Measurements from ENCODE around the gene TEKT4. TPM values are rescaled to one million over a fixed set of nuclear protein-coding genes. Genes with fewer than 3 reads are reported as not detected.

TEKT4 gene
- total and polyA plus RNA-seq, 2 of the 13 experiments (the other 11 are each of a cell fraction or from before 2014, with no cell fraction given), result not detected

DNA sequence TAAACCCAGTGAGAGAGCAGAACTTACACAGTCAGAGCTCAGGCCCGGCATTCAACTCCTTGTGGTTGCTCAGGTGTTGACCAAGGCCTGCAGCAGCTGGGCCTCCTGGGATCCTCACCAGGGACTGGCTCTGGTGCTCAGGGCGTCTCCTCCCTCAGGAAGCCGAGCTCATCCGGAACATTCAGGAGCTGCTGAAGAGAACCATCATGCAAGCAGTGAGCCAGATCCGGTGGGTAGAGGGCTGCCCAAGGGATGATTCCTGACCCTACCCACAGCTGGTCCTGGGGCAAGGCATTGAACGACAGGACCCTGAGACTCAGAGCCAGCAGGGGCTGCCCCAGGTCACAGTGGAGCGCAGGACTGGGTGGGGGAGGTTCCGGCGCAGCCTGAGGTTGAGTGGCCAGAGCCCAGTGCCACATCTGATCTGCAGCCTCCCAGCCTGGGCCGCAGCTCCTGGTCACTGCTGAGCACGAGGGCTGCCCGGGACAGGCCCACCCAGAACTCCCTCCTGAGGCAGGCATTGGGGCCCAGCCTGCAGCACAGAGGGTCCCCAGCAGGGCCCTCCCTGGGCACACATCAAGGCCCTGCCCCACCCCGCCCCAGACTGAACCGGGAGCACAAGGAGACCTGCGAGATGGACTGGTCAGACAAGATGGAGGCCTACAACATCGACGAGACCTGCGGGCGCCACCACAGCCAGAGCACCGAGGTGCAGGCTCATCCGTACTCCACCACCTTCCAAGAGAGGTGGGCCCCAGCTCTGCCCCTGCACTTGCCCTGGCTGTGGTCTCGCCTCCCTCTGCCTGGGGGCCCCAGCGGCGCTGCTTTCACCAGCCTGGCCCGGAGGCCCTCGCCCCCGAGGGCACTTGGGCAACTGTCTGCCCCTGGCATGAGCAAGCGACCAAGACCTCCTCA lies 2.4 kb downstream of the TEKT4 start:
- Histone ChIP-seq H3K27ac (ENCODE audit: extremely low read length, insufficient read depth, low read length) (no peak overlapping the region), H2AFZ (ENCODE audit: low read length) (no peak overlapping the region), H3K4me3 (replicated peaks in 1 of 3; ENCODE audit: insufficient read depth in 1 of 3, low read depth in 2 of 3, low read length in 3 of 3) (no peak overlapping the region), H3K9me3 (ENCODE audit: low read length) (no peaks in the 10 kb centered on the region), H4K20me1 (ENCODE audit: insufficient read depth, low read length) (peaks cover 2% of the 10 kb centered on the region; the same call in 1 of the 2 replicates), H3K79me2 (ENCODE audit: insufficient read depth, low read length) (no peaks in the 10 kb centered on the region), H3K9ac (ENCODE audit: insufficient read depth, low read depth, low read length) (no peak overlapping the region), H3K27me3 (ENCODE audit: control insufficient read depth in 1 of 2, insufficient read depth in 2 of 2, low read length in 2 of 2) (peaks cover 6 to 39% of the 10 kb centered on the region in 2 experiments; a peak in 4 of 5 replicates), H3K4me1 (ENCODE audit: insufficient read depth, low read length) (no peaks in the 10 kb centered on the region), H3K36me3 (replicated peaks in 1 of 2; ENCODE audit: control insufficient read depth in 1 of 2, insufficient read depth in 2 of 2, low read length in 2 of 2) (no peaks in the 10 kb centered on the region), H3K4me2 (ENCODE audit: low read depth, low read length) (no peak overlapping the region)
- intact Hi-C loops (cut with micrococcal nuclease; ENCODE audit: unreplicated experiment), result loop anchor here (2.0 kb wide), 1 partner anchor 83 kb away; no protein-coding TSS in a partner anchor
- DNase-seq (ENCODE audit: low spot score) (no peak), ATAC-seq (peak; percentile 31), FAIRE-seq (no peak)
- 28% methylated on average over 12 of the region's 28 CpGs for WGBS (ENCODE audit: low lambda C conversion rate)
- CTCF ChIA-PET (ENCODE audit: low intra/inter-chr PET ratio, low total read pairs), result interaction anchor here (1.6 kb wide), 1 partner anchor 83 kb away, joined by 15 read pairs; no protein-coding TSS in a partner anchor
- POLR2A ChIA-PET, result no interaction called here
- in situ Hi-C loops (cut with HindIII; ENCODE audit: extremely low pct_ligation_motif_present, low pct_unique_long_range_greater_than_20kb), result no loop called here
- no TSS peak for BruUV-seq (replicated peaks)
- no peak for TF ChIP-seq TCF12 (IDR thresholded peaks at IDR 0.05)
- TF ChIP-seq TCF12 (CRISPR knock-in tag; IDR thresholded peaks at IDR 0.05), result no peak
- no peak for TF ChIP-seq TRIM24 (CRISPR knock-in tag; IDR thresholded peaks at IDR 0.05)
- TF ChIP-seq, protein P1, sequence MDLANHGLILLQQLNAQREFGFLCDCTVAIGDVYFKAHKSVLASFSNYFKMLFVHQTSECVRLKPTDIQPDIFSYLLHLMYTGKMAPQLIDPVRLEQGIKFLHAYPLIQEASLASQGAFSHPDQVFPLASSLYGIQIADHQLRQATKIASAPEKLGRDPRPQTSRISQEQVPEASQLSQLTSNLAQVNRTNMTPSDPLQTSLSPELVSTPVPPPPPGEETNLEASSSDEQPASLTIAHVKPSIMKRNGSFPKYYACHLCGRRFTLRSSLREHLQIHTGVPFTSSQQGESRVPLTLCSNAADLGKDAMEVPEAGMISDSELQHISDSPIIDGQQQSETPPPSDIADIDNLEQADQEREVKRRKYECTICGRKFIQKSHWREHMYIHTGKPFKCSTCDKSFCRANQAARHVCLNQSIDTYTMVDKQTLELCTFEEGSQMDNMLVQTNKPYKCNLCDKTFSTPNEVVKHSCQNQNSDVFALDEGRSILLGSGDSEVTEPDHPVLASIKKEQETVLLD (CRISPR knock-in tag; IDR thresholded peaks at IDR 0.05; ENCODE audit: low read depth), result no peak
- TF ChIP-seq HOXA5 (CRISPR knock-in tag; IDR thresholded peaks at IDR 0.05), result no peak
- no peak for TF ChIP-seq ZNF639 (CRISPR knock-in tag; conservative IDR thresholded peaks at IDR 0.05)
- no peak for TF ChIP-seq ZBTB8A (CRISPR knock-in tag; IDR thresholded peaks at IDR 0.05; ENCODE audit: borderline replicate concordance, low read depth)
- no peak for TF ChIP-seq SNAPC2 (CRISPR knock-in tag; IDR thresholded peaks at IDR 0.05)
- no peak for TF ChIP-seq GTF3A (CRISPR knock-in tag; conservative IDR thresholded peaks at IDR 0.05)
- no peak for TF ChIP-seq KLF16 (CRISPR knock-in tag; IDR thresholded peaks at IDR 0.05)
- TF ChIP-seq, protein P2, sequence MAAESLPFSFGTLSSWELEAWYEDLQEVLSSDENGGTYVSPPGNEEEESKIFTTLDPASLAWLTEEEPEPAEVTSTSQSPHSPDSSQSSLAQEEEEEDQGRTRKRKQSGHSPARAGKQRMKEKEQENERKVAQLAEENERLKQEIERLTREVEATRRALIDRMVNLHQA (CRISPR knock-in tag; IDR thresholded peaks at IDR 0.05), result no peak
- TF ChIP-seq ZNF468 (CRISPR knock-in tag; IDR thresholded peaks at IDR 0.05), result no peak
- TF ChIP-seq ETS1 (CRISPR knock-in tag; IDR thresholded peaks at IDR 0.05), result no peak
- no peak for TF ChIP-seq MIER2 (CRISPR knock-in tag; IDR thresholded peaks at IDR 0.05)
- no peak for TF ChIP-seq MTF1 (CRISPR knock-in tag; IDR thresholded peaks at IDR 0.05)
- TF ChIP-seq ZNF543 (CRISPR knock-in tag; IDR thresholded peaks at IDR 0.05), result 0 out of 2 replicates have a peak, but pooled peaks have one; percentile 40
- no peak for TF ChIP-seq SIN3B (IDR thresholded peaks at IDR 0.05; ENCODE audit: low read length)
- TF ChIP-seq ZNF598 (CRISPR knock-in tag; IDR thresholded peaks at IDR 0.05; ENCODE audit: borderline replicate concordance), result peak; percentile 48; the same call in 1 of the 2 replicates
- no peak for TF ChIP-seq FOSL1 (CRISPR knock-in tag; IDR thresholded peaks at IDR 0.05; ENCODE audit: borderline replicate concordance)
- 0 out of 2 replicates have a peak, but pooled peaks have one; percentile 54 for TF ChIP-seq ATF5 (CRISPR knock-in tag; IDR thresholded peaks at IDR 0.05; ENCODE audit: low read depth)

Measured in HepG2 (cell line).